HEK293 (cell line): ENCODE results near the gene ADGRD1.

Experiments
- CTCF ChIA-PET: fragments of 350-600 bp; formaldehyde crosslinking; extraction: SDS; loops from one replicate; lab custom pipeline; 2021; ENCODE audit warnings: antibody characterized with exemption; lab: Yijun Ruan, JAX
- POLR2A ChIA-PET: fragments of 300-600 bp; formaldehyde crosslinking; extraction: SDS; loops from one replicate; lab custom pipeline; 2020; ENCODE audit warnings: antibody characterized with exemption, inconsistent platforms; lab: Yijun Ruan, JAX
- H3K27ac ChIP-seq: fragments of 200-500 bp; sonication (Bioruptor generic); 2 replicates; pipeline ENCODE4 v1.5.1; 2014; ENCODE audit warnings: low read depth, low read length, control low read depth, inconsistent platforms; ENCODE audit errors: extremely low read depth
- H3K36me3 ChIP-seq, 2 experiments: fragments of 200-500 bp in 1 of 2; sonication (Bioruptor generic) in 1 of 2; 1 replicate in 1 of 2; 2 replicates in 1 of 2; pipeline ENCODE4 v1.5.1; 2014 to 2017; ENCODE audit warnings: inconsistent platforms in 2 of 2, low read length in 2 of 2; ENCODE audit not compliant: control insufficient read depth in 2 of 2, insufficient read depth in 1 of 2
- H3K4me1 ChIP-seq: fragments of 200-500 bp; sonication (Bioruptor generic); 2 replicates; pipeline ENCODE4 v1.5.1; 2014; ENCODE audit warnings: mild to moderate bottlenecking, low read length, inconsistent platforms; ENCODE audit not compliant: control insufficient read depth, insufficient read depth
- H3K4me3 ChIP-seq: 2 replicates; pipeline ENCODE4 v1.5.1; 2011; ENCODE audit warnings: low read depth, mild to moderate bottlenecking, control low read depth, low read length, moderate library complexity
- H3K9me3 ChIP-seq: fragments of 200-500 bp; sonication (Bioruptor generic); 2 replicates; pipeline ENCODE4 v1.5.1; 2014; ENCODE audit warnings: low read depth, low read length, inconsistent platforms; ENCODE audit not compliant: control insufficient read depth, insufficient read depth
- KLF1 ChIP-seq: fragments of 450-650 bp; formaldehyde crosslinking; IDR thresholded peaks from 2 replicates; pipeline ENCODE4 v1.5.1; 2016; ENCODE audit warnings: missing biosample characterization, missing genetic modification characterization
- WT1 ChIP-seq: fragments of 450-650 bp; formaldehyde crosslinking; IDR thresholded peaks from 2 replicates; pipeline ENCODE4 v1.5.1; 2016; ENCODE audit warnings: missing biosample characterization, missing genetic modification characterization
- ZBTB20 ChIP-seq: fragments of 450-650 bp; formaldehyde crosslinking; IDR thresholded peaks from 2 replicates; pipeline ENCODE4 v1.5.1; 2016; ENCODE audit warnings: missing biosample characterization, missing genetic modification characterization
- ZNF140 ChIP-seq: fragments of 450-650 bp; formaldehyde crosslinking; IDR thresholded peaks from 2 replicates; pipeline ENCODE4 v1.5.1; 2016; ENCODE audit warnings: missing biosample characterization, missing genetic modification characterization
- ZNF169 ChIP-seq: fragments of 450-650 bp; formaldehyde crosslinking; IDR thresholded peaks from 2 replicates; pipeline ENCODE4 v1.5.1; 2016; ENCODE audit warnings: missing biosample characterization, missing genetic modification characterization
- ZNF221 ChIP-seq: fragments of 450-650 bp; formaldehyde crosslinking; IDR thresholded peaks from 2 replicates; pipeline ENCODE4 v1.5.1; 2017; ENCODE audit warnings: missing biosample characterization, missing genetic modification characterization, borderline replicate concordance
- ZNF292 ChIP-seq: fragments of 450-650 bp; formaldehyde crosslinking; IDR thresholded peaks from 2 replicates; pipeline ENCODE4 v1.5.1; 2016; ENCODE audit warnings: low read depth, missing biosample characterization, missing genetic modification characterization, borderline replicate concordance
- ZNF341 ChIP-seq: fragments of 450-650 bp; formaldehyde crosslinking; IDR thresholded peaks from 2 replicates; pipeline ENCODE4; 2016; ENCODE audit warnings: low read depth, missing biosample characterization, missing genetic modification characterization
- ZNF426 ChIP-seq: fragments of 450-650 bp; formaldehyde crosslinking; IDR thresholded peaks from 2 replicates; pipeline ENCODE4 v1.5.1; 2017; ENCODE audit warnings: missing biosample characterization, missing genetic modification characterization, mild to moderate bottlenecking, inconsistent platforms, moderate library complexity
- ZNF473 ChIP-seq: fragments of 450-650 bp; formaldehyde crosslinking; IDR thresholded peaks from 2 replicates; pipeline ENCODE4 v1.5.1; 2017; ENCODE audit warnings: missing biosample characterization, missing genetic modification characterization
- ZNF48 ChIP-seq: fragments of 450-650 bp; formaldehyde crosslinking; IDR thresholded peaks from 2 replicates; pipeline ENCODE4 v1.5.1; 2016; ENCODE audit warnings: missing biosample characterization, missing genetic modification characterization
- ZNF530 ChIP-seq: fragments of 450-650 bp; formaldehyde crosslinking; IDR thresholded peaks from 2 replicates; pipeline ENCODE4 v1.5.1; 2016; ENCODE audit warnings: low read depth, missing biosample characterization, missing genetic modification characterization
- ZSCAN30 ChIP-seq: fragments of 450-650 bp; IDR thresholded peaks from 2 replicates; pipeline ENCODE4 v1.5.1; 2018; ENCODE audit warnings: missing biosample characterization, mild to moderate bottlenecking, missing genetic modification characterization, moderate library complexity
- TF ChIP-seq, protein P1 (sequence below): fragments of 450-650 bp; formaldehyde crosslinking; IDR thresholded peaks from 2 replicates; pipeline ENCODE4 v1.5.1; 2016; ENCODE audit warnings: missing biosample characterization, missing genetic modification characterization
- TF ChIP-seq, protein P2 (sequence below): fragments of 450-650 bp; formaldehyde crosslinking; optimal IDR thresholded peaks from 2 replicates; pipeline ENCODE3; 2016; ENCODE audit warnings: missing biosample characterization, mild to moderate bottlenecking, missing genetic modification characterization
- TF ChIP-seq, protein P3 (sequence below): fragments of 450-650 bp; formaldehyde crosslinking; IDR thresholded peaks from 2 replicates; pipeline ENCODE4 v1.5.1; 2016; ENCODE audit warnings: missing biosample characterization, missing genetic modification characterization, borderline replicate concordance
- TF ChIP-seq, protein P4 (sequence below): fragments of 450-650 bp; formaldehyde crosslinking; IDR thresholded peaks from 2 replicates; pipeline ENCODE4 v1.5.1; 2016; ENCODE audit warnings: missing biosample characterization, missing genetic modification characterization

ADGRD1 gene

DNA sequence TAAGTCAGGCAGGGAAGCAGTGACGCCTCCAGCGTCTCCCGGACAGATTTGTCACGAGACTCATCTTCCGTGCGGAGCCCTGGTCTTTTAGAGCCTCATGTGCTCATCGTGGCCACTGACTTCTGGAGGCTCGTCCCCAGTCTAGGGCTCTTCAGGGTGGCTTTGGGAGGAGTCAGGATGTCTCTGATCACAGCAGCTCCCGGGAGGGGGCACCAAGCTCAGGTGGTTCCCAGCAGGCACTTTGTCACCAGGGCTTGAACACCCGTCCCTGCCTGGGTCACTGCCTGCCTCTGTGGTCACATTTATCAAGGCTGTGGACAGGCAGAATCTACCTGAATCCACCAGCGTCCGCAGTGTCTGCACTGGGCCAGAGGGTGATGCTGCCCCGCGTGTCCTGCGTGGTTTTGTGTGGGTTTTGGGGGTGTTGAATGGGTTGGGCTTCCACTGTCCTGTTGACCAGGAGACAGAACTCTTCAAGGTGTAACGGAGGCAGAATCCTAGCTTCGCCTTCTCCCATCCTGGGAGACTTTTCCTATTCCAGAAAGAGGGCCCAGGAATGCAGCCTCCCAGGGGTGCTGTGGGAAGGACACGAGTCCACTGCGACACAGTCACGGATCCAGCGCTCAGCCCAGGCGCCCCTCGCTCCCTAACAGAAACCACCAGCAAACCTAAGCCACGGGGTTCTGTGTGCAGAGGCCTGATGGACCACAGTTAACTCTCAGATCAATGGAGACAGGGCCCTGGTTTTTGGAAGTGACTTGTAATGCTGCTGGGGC, 132.3 kb downstream of the ADGRD1 start:
- no peaks in the 10 kb centered on the region for H3K36me3 ChIP-seq
- H3K4me3 ChIP-seq, result no peak overlapping the region
- H3K4me1 ChIP-seq, result no peaks in the 10 kb centered on the region
- POLR2A ChIA-PET, result no interaction called here
- H3K9me3 ChIP-seq, result no peaks in the 10 kb centered on the region
- no peak overlapping the region for H3K27ac ChIP-seq
- CTCF ChIA-PET, result no interaction called here
- TF ChIP-seq, protein P1, sequence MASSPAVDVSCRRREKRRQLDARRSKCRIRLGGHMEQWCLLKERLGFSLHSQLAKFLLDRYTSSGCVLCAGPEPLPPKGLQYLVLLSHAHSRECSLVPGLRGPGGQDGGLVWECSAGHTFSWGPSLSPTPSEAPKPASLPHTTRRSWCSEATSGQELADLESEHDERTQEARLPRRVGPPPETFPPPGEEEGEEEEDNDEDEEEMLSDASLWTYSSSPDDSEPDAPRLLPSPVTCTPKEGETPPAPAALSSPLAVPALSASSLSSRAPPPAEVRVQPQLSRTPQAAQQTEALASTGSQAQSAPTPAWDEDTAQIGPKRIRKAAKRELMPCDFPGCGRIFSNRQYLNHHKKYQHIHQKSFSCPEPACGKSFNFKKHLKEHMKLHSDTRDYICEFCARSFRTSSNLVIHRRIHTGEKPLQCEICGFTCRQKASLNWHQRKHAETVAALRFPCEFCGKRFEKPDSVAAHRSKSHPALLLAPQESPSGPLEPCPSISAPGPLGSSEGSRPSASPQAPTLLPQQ (tag by site-specific recombination), result no peak
- TF ChIP-seq ZNF48 (tag by site-specific recombination), result no peak
- TF ChIP-seq, all 188 proteins: peak for 0

DNA sequence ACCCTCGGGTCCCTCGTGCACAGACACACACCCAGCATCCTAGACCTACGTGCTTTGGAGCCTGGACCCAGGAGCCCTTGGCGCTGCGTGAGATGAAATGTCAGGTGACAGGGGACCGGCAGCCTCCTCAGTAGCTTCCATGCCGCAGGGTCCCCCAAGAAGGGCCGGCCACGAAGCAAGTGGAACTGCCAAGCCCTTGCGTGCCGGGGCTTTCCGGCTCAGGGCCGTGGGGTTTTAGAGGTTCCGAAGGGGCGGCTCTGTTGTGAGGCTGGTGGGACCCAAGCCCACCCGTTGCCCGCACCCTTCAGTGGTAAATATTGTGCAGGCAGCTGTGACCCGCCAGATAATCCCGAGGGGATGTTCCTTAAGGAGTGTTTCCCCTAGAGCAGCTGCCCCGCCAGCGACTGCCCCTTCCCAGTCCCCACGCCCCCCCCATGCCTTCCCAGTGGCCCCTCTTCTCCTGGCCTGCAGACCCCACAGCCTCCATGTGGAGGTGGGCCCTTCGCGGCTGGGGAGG, 133.7 kb downstream of the ADGRD1 start:
- H3K4me1 ChIP-seq, result no peaks in the 10 kb centered on the region
- POLR2A ChIA-PET, result no interaction called here
- H3K4me3 ChIP-seq, result no peak overlapping the region
- H3K27ac ChIP-seq, result no peak overlapping the region
- H3K36me3 ChIP-seq, result no peaks in the 10 kb centered on the region
- CTCF ChIA-PET, result interaction anchor here (0.6 kb wide), 2 partner anchors 125 to 617 kb away, joined by 3 read pairs; no protein-coding TSS in a partner anchor
- no peaks in the 10 kb centered on the region for H3K9me3 ChIP-seq
- TF ChIP-seq ZNF140 (no peak), ZNF341 (tag by site-specific recombination) (no peak), ZNF169 (tag by site-specific recombination) (no peak), ZNF221 (no peak), KLF1 (tag by site-specific recombination) (no peak), ZBTB20 (no peak)
- TF ChIP-seq, protein P2, sequence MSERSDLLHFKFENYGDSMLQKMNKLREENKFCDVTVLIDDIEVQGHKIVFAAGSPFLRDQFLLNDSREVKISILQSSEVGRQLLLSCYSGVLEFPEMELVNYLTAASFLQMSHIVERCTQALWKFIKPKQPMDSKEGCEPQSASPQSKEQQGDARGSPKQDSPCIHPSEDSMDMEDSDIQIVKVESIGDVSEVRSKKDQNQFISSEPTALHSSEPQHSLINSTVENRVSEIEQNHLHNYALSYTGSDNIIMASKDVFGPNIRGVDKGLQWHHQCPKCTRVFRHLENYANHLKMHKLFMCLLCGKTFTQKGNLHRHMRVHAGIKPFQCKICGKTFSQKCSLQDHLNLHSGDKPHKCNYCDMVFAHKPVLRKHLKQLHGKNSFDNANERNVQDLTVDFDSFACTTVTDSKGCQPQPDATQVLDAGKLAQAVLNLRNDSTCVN (tag by site-specific recombination), result no peak
- TF ChIP-seq, protein P3, sequence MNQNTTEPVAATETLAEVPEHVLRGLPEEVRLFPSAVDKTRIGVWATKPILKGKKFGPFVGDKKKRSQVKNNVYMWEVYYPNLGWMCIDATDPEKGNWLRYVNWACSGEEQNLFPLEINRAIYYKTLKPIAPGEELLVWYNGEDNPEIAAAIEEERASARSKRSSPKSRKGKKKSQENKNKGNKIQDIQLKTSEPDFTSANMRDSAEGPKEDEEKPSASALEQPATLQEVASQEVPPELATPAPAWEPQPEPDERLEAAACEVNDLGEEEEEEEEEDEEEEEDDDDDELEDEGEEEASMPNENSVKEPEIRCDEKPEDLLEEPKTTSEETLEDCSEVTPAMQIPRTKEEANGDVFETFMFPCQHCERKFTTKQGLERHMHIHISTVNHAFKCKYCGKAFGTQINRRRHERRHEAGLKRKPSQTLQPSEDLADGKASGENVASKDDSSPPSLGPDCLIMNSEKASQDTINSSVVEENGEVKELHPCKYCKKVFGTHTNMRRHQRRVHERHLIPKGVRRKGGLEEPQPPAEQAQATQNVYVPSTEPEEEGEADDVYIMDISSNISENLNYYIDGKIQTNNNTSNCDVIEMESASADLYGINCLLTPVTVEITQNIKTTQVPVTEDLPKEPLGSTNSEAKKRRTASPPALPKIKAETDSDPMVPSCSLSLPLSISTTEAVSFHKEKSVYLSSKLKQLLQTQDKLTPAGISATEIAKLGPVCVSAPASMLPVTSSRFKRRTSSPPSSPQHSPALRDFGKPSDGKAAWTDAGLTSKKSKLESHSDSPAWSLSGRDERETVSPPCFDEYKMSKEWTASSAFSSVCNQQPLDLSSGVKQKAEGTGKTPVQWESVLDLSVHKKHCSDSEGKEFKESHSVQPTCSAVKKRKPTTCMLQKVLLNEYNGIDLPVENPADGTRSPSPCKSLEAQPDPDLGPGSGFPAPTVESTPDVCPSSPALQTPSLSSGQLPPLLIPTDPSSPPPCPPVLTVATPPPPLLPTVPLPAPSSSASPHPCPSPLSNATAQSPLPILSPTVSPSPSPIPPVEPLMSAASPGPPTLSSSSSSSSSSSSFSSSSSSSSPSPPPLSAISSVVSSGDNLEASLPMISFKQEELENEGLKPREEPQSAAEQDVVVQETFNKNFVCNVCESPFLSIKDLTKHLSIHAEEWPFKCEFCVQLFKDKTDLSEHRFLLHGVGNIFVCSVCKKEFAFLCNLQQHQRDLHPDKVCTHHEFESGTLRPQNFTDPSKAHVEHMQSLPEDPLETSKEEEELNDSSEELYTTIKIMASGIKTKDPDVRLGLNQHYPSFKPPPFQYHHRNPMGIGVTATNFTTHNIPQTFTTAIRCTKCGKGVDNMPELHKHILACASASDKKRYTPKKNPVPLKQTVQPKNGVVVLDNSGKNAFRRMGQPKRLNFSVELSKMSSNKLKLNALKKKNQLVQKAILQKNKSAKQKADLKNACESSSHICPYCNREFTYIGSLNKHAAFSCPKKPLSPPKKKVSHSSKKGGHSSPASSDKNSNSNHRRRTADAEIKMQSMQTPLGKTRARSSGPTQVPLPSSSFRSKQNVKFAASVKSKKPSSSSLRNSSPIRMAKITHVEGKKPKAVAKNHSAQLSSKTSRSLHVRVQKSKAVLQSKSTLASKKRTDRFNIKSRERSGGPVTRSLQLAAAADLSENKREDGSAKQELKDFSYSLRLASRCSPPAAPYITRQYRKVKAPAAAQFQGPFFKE (tag by site-specific recombination), result no peak
- TF ChIP-seq, all 188 proteins: peak for 0

DNA sequence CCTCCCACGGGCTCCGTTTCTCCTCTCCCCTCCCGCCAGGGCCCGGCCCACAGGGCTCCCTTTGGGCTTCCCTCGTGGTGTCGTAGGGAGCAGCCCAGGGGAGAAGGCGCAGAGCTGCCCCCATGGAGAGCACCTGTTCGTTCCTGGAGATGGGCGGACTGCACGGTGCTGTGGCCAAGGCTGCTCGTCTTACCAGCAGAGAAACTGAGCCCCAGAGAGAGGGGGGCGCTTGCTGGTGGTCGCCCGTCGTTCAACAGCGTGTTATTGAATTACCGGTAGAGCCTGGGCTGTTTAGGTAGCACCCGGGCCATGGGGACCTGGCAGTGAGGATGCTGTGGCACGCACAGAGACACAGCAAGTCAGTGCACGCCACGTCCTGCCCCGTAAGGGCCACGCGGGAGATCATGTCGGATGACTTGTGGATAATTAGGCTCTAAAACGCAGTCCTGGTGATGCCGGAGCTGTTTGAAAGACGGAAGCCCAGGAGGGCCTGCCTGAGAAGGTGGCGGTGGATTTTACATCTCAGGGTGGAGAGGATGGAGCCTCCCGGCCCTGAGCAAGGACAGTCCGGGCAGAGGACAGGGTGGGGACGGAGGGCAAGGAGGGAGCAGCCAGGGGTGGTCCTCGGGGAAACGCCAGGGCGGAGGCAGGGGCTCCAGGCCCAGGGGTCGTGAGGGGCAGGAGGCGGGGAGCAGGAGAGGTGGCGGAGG, 134.4 kb downstream of the ADGRD1 start:
- ChIA-PET CTCF (interaction anchor here (0.6 kb wide), 1 partner anchor 616 kb away, joined by 3 read pairs; no protein-coding TSS in a partner anchor), POLR2A (no interaction called here)
- TF ChIP-seq ZNF426 (tag by site-specific recombination) (no peak), ZSCAN30 (tag by site-specific recombination) (no peak), ZNF292 (tag by site-specific recombination) (no peak), ZNF473 (no peak), WT1 (no peak), ZNF530 (tag by site-specific recombination) (no peak)
- TF ChIP-seq, protein P4, sequence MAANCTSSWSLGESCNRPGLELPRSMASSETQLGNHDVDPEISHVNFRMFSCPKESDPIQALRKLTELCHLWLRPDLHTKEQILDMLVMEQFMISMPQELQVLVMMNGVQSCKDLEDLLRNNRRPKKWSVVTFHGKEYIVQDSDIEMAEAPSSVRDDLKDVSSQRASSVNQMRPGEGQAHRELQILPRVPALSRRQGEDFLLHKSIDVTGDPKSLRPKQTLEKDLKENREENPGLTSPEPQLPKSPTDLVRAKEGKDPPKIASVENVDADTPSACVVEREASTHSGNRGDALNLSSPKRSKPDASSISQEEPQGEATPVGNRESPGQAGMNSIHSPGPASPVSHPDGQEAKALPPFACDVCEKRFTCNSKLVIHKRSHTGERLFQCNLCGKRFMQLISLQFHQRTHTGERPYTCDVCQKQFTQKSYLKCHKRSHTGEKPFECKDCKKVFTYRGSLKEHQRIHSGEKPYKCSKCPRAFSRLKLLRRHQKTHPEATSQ, result no peak
- Histone ChIP-seq H3K36me3 (no peaks in the 10 kb centered on the region), H3K4me3 (no peak overlapping the region), H3K4me1 (no peaks in the 10 kb centered on the region), H3K27ac (no peak overlapping the region), H3K9me3 (no peaks in the 10 kb centered on the region)
